Aorta (tissue), 5 donors: ENCODE results near the gene POLD2. TPM values are rescaled to one million over a fixed set of nuclear protein-coding genes. Genes with fewer than 3 reads are reported as not detected.

ENCODE experiments used
- ATAC-seq: fragments of 200-7000 bp; cut with Tn5 transposase; one replicate; pipeline ENCODE4 v1.9.1; 2022; ENCODE audit warnings: moderate library complexity; ENCODE audit not compliant: low FRiP score
- DNase-seq, 2 donors: peaks; one replicate each; pipeline ENCODE4 v3.0.0-alpha.2; 2020
- H3K27ac ChIP-seq, 2 donors: one replicate each; pipeline ENCODE4 v1.5.1; 2013; ENCODE audit warnings: low read length in 2 of 2, mild to moderate bottlenecking in 2 of 2, moderate library complexity in 2 of 2, control low read depth in 1 of 2, inconsistent platforms in 1 of 2, low read depth in 1 of 2
- H3K27me3 ChIP-seq, 2 donors: one replicate each; pipeline ENCODE4 v1.6.1; 2013; ENCODE audit warnings: control low read depth in 1 of 2, low read length in 1 of 2, mild to moderate bottlenecking in 1 of 2, moderate library complexity in 1 of 2; ENCODE audit not compliant: insufficient read depth in 2 of 2, control insufficient read depth in 1 of 2
- H3K36me3 ChIP-seq, 2 donors: one replicate each; pipeline ENCODE4 v1.6.1; 2013; ENCODE audit warnings: control low read depth in 1 of 2, low read length in 1 of 2, mild to moderate bottlenecking in 1 of 2; ENCODE audit not compliant: insufficient read depth in 2 of 2, control insufficient read depth in 1 of 2
- H3K4me1 ChIP-seq, 2 donors: one replicate each; pipeline ENCODE4 v1.6.1; 2013; ENCODE audit warnings: low read length in 2 of 2, control low read depth in 1 of 2, mild to moderate bottlenecking in 1 of 2, moderate library complexity in 1 of 2; ENCODE audit not compliant: insufficient read depth in 2 of 2, control insufficient read depth in 1 of 2
- H3K4me3 ChIP-seq, 2 donors: one replicate each; pipeline ENCODE4 v1.5.1; 2013; ENCODE audit warnings: low read length in 2 of 2, control low read depth in 1 of 2, mild to moderate bottlenecking in 1 of 2
- H3K9me3 ChIP-seq: one replicate; pipeline ENCODE4 v1.6.1; 2013; ENCODE audit warnings: mild to moderate bottlenecking, low read length; ENCODE audit not compliant: control insufficient read depth
- WGBS, 2 donors: extraction: QIAGEN DNeasy Blood & Tissue Kit; methylation state at CpG; one replicate each; pipeline ENCODE4 v1.1.7; 2013; 5-methylcytosine and 5-hydroxymethylcytosine counted together
- intact Hi-C, 2 donors: fragments of 100-400 bp; cut with DNase I; formaldehyde crosslinking; loops; one replicate each; pipeline versions ENCODE4 v1.14.2 to v1.15.0; 2022
- polyA plus RNA-seq, 2 donors: library from polyadenylated mRNA; stranded (reverse); fragments of 200-250 nt; gene quantifications; one replicate each; pipeline ENCODE4 v1.2.3, GENCODE V29; 2013
- total RNA-seq, 2 donors: library from RNA; stranded (reverse); fragmentation: NEBNext Ultra II Directional; extraction: Animal tissue kit (Norgen Biotek cat#: 25700); gene quantifications; one replicate each; pipeline ENCODE4 v1.2.1, GENCODE V29; 2021
- donor health status: healthy with polysubstance abuse.
- donor health status: Bipolar disorder and iron deficiency.
- donor health status: DM: no; HTN: no; CAD: no.
- donor health status: DM: no; HTN: no; CAD: no.
- donor health status: DM: yes; HTN: yes; CAD: no.

POLD2 gene
- total and polyA plus RNA-seq, 4 donors, result 31.6 to 93.1 (median 51.5) TPM

DNA sequence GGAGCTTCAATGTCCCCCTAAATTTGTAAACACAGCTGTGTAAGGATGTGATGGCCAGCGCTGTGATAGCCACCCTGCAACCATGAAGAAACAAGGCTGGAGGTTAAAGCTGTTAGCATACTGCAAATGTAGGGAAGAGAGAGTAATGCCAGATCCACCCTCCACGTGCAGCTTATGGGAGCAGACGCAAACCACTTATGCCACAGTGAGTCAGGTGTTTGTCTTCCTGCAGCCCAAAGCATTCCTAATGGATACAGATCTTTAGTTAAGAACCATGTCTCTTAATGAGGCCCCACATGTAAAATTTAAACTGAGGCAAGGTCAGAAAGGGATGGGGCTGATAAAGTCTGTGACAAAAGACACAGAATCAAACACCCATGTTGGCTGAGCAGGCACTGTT lies 31.4 kb upstream of the POLD2 start:
- H3K27ac ChIP-seq, result no peak overlapping the region
- H3K4me1 ChIP-seq, result no peaks in the 10 kb centered on the region
- no peaks in the 10 kb centered on the region for H3K9me3 ChIP-seq
- H3K4me3 ChIP-seq, result no peak overlapping the region
- intact Hi-C loops, result no loop called here
- no peaks in the 10 kb centered on the region for H3K36me3 ChIP-seq
- ATAC-seq (no peak), DNase-seq (peak in 1 of 2 donors; percentile 48)
- H3K27me3 ChIP-seq, result no peaks in the 10 kb centered on the region
- 79 to 87% methylated on average over 3 of the region's 3 CpGs for whole genome bisulfite sequencing, 2 donors

DNA sequence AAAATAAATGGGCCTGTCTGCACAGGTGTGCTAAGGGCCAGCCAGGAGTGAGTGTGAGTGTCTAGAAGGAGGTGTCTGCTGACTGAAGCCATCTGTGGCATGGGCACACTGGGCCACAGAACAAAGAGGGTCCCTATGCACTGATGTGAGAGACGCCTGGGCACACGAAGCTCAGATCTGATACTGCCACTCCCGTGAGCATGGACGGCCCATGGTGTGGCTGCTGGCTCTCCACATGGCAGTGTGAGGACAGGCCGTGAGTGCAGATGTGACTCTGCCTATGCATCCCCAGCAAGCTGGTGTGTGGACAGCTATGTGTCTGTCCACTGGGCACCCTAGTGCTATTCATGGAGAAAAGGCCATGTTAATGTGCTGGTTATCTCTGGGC lies 30.6 kb upstream of the POLD2 start:
- DNase-seq (peak in 1 of 2 donors; percentile 63), ATAC-seq (no peak)
- Histone ChIP-seq H3K9me3 (no peaks in the 10 kb centered on the region), H3K4me3 (no peak overlapping the region), H3K36me3 (no peaks in the 10 kb centered on the region), H3K27me3 (no peaks in the 10 kb centered on the region), H3K27ac (no peak overlapping the region), H3K4me1 (no peaks in the 10 kb centered on the region)
- WGBS, 2 donors, result 82 to 89% methylated on average over 5 of the region's 5 CpGs
- intact Hi-C loops, result no loop called here

DNA sequence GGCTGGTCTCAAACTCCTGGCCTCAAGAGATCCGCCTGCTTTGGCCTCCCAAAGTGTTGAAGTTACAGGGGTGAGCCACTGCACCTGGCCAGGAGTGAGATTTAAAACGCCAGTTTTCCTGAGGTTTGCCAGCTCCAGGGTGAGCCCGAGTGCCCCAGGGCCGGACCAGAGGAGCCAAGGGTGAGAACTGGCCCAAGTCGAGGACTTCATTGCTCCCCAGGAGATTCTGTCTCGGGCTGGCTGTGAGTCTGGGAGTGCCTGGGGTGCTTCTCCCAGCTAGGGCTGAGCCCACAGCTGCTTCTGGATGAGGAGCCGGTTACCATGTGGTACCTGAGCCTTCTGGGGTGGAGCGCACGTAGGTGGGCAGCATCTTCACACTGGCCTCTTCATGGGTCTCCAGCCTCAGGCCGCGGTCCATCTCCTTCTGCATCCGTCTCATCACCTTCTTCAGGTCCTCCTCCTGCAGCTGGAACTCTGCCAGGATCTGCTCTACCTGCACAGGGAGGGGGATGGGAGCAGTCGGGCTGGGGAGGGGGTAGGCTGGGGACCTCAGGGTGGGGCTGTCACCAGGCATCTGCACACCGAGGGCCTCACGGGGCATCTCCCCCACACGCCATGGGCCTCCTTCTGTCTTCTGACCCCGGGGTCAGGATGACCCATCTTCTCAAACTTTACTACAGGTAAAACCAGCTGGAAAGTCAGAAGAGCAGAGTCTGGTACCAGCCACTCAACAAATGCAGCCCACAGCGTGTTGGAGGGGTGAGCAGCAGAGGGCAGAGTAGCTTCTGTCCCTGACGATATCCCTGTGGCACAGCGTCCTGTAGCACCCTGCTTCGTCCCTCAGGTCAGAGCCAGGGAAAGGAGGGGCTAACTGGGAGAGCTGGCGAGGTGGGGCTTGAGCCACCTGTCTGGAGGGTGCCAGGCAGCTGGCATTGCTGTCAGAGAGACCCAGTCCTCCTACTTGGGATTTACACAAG lies 29.9 kb upstream of the POLD2 start:
- Histone ChIP-seq H3K36me3 (no peaks in the 10 kb centered on the region), H3K9me3 (no peaks in the 10 kb centered on the region), H3K27me3 (no peaks in the 10 kb centered on the region), H3K4me1 (no peaks in the 10 kb centered on the region), H3K4me3 (no peak overlapping the region), H3K27ac (no peak overlapping the region)
- DNase-seq (peak in 1 of 2 donors; percentile 66), ATAC-seq (no peak)
- intact Hi-C loops, result no loop called here
- WGBS, 2 donors, result 87 to 89% methylated on average over 22 of the region's 22 CpGs

DNA sequence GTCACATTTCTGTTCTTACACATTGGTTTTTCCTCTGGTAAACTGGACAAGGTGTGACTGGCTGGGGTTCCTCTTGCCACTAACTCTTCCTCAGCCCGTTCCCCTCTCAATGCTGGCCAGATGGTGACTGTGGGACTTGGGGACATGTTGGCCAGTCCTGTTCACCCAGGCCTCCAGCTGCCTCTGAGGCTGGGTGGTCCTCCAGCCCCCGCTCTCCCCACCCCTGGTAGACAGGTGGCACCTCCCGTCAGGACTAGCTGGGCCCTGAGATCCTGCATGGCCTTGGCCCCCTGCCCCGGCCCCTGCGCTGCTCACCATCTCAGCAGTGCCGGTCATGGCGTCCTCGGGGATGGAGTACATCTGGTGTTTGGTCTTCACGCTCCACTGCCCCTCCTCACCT lies 28.6 kb upstream of the POLD2 start:
- Histone ChIP-seq H3K9me3 (no peaks in the 10 kb centered on the region), H3K4me1 (no peaks in the 10 kb centered on the region), H3K36me3 (no peaks in the 10 kb centered on the region), H3K27ac (no peak overlapping the region), H3K27me3 (no peaks in the 10 kb centered on the region), H3K4me3 (no peak overlapping the region)
- DNase-seq (peak in 1 of 2 donors; percentile 57), ATAC-seq (no peak)
- intact Hi-C loops, result no loop called here
- 96% methylated on average over 9 of the region's 9 CpGs for WGBS, 2 donors

DNA sequence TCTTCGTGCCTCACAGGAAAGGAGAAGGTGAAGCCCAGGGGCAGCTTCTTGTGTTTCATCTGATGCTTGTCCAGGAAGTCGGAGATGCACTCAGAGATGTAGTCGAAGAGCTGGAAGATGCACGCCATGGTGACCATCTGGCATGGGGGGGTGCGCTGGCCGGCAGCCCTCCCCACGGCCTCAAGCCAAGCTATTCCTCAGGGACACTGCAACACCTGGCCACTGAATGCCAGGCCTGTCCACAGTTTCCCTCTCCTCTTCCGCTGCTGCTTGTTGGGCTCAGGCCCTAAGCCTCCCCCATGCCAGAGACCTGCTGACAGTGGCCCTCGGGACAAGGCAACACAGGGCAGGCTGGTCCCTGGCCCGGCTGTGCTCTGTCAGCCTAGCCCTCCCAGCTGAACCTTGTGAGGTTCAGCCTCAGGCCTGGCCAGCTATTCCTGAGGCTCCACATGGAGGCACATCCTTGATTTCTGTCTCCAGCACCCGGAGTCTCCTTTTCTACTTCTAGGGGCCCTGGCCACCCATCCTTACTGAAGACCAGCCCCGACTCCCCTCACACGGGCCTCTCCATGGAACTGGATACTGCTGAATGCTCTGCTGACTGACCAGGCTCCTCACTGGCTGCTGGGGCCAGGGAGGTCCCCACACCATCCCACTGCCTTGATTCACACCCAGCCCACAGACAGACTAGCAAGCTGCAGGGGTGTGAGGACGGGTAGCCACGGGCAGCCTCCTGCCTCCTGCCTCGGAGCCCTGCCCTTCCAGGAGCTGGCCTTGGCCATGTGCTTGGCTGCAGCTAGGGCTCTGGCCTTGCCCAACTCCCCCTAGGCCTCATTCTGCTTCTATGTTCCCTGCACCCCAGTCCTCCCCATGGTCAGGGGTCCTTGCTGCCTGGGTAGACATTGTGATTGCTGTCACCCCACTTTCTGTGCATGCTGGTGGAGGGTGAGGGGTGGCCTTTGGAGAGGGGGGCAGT lies 27.9 kb upstream of the POLD2 start:
- H3K4me3 ChIP-seq, result no peak overlapping the region
- ATAC-seq (no peak), DNase-seq (peak in 1 of 2 donors; percentile 68)
- H3K27ac ChIP-seq, result no peak overlapping the region
- no peaks in the 10 kb centered on the region for H3K36me3 ChIP-seq
- 89 to 90% methylated on average over 16 of the region's 16 CpGs for WGBS, 2 donors
- no peaks in the 10 kb centered on the region for H3K4me1 ChIP-seq
- no peaks in the 10 kb centered on the region for H3K9me3 ChIP-seq
- intact Hi-C loops, result no loop called here
- H3K27me3 ChIP-seq, result no peaks in the 10 kb centered on the region

DNA sequence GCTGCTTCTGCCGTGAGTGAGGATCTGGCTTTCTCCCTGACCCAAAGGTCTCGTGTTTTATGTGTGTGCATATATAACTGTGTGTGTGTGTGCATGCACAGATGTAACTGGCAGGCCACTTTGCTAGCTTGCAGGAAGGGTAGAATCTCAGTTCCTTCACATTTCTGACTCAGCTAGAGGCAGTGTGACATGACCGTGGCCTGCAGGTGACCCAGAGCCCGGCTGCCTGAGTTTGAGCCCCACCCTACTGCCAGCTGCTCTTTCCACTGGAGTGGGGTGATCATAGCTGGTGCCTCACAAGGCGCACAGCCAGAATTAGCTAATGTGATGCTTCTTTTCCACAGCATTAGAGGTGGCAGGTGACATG lies 27.1 kb upstream of the POLD2 start:
- ATAC-seq (no peak), DNase-seq (no peak)
- Histone ChIP-seq H3K36me3 (no peaks in the 10 kb centered on the region), H3K9me3 (no peaks in the 10 kb centered on the region), H3K4me1 (no peaks in the 10 kb centered on the region), H3K27ac (no peak overlapping the region), H3K27me3 (no peaks in the 10 kb centered on the region), H3K4me3 (no peak overlapping the region)
- 84 to 88% methylated on average over 5 of the region's 5 CpGs for WGBS, 2 donors
- intact Hi-C loops, result no loop called here

DNA sequence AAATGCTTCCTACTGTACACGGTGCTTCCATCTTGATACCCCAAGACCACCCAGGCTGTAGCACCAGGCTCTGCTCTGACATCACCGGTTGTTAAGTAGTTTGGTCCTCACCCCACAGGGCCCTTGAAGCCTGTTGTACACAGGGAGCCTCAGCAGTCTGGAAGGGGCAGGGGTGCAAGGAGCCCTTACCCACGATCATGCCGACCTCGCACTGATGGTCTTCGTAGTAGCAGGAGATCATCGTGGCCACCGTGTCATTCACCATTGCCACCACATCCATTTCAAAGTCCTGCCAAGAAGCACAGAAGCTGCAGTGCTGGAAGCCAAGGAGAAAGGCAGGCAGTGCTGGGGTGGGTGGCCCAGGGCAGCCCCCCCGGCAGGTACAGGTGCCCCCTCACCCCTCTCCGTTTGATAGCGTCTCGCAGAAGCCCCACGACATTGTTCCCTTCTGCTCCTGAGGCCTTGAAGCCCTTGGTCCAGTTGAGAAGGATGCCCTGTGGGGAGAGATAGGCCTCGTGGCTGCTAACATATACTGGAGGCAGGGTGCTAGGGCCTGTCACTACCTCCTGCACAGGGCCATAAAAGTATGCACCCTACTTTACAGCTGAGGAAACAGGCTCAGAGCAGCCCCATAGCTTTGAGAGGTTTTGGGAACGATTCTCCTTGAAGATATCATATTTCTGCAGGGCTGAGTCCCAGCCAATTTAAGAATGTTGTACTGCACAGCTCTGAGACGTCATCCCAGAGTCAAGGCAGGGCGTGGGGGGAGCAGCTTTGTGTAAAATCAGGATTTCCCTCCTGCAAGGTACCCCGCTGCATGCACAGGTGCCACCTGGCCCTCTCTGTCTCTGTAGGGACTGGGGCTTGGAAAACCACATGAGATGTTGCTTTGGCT lies 26.5 kb upstream of the POLD2 start:
- no peaks in the 10 kb centered on the region for H3K9me3 ChIP-seq
- no peak overlapping the region for H3K4me3 ChIP-seq
- no peaks in the 10 kb centered on the region for H3K4me1 ChIP-seq
- no peaks in the 10 kb centered on the region for H3K27me3 ChIP-seq
- H3K27ac ChIP-seq, result no peak overlapping the region
- H3K36me3 ChIP-seq, result no peaks in the 10 kb centered on the region
- DNase-seq (peak in 1 of 2 donors; percentile 44), ATAC-seq (no peak)
- intact Hi-C loops, result no loop called here
- 82% methylated on average over 18 of the region's 18 CpGs for WGBS, 2 donors

DNA sequence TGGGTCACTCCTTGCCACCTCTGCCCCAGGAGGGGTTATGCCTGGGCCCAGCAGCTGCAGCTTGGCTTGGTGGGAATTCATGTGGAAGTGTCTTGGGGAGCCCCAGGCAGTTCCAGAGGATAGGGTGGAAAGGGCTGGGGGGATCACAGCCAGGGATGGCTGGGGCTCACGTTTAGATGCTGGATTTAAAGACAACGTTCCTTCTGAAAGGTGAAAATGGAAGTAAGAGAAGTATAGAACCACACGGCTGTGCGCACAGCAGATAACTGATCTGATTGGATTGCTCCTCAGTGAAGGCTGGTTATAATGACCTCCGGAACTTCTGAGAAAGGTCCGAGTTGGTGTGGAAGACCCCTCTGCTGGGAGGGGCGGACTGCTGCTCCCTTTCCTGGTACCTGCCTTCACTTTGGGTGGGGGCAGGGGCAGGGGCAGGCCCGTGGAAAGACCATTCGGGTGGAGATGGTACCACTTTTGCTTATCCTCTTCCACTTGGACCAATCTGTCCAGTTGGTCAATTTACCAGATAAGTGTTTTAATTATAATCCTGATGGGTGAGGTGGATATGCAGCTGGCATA lies 25.7 kb upstream of the POLD2 start:
- no peaks in the 10 kb centered on the region for H3K9me3 ChIP-seq
- H3K36me3 ChIP-seq, result no peaks in the 10 kb centered on the region
- no peak overlapping the region for H3K4me3 ChIP-seq
- no peak for ATAC-seq
- 93% methylated on average over 9 of the region's 9 CpGs for whole genome bisulfite sequencing, 2 donors
- H3K4me1 ChIP-seq, result no peaks in the 10 kb centered on the region
- no peak overlapping the region for H3K27ac ChIP-seq
- peak in 1 of 2 donors; percentile 26 for DNase-seq
- intact Hi-C loops, result no loop called here
- no peaks in the 10 kb centered on the region for H3K27me3 ChIP-seq
